Erythroblast (primary cell): Measurements from ENCODE around the gene RHBDD2.

ENCODE experiments used
- GATA1 ChIP-seq: IDR thresholded peaks from 2 replicates; pipeline ENCODE4 v1.6.1; 2011; ENCODE audit warnings: low read depth, mild to moderate bottlenecking, control low read depth, low read length, moderate library complexity
- POLR2A ChIP-seq: IDR thresholded peaks from 2 replicates; pipeline ENCODE4 v1.6.1; 2011; ENCODE audit warnings: mild to moderate bottlenecking, low read length

GRCh38 chr7:75872073-75872782 lies 6.6 kb upstream of the RHBDD2 start:
- no peak for TF ChIP-seq POLR2A
- TF ChIP-seq GATA1: no peak
